CD4-positive, alpha-beta T cell (primary cell): ENCODE results near the gene IQSEC1. TPM values are rescaled to one million over a fixed set of nuclear protein-coding genes. Genes with fewer than 3 reads are reported as not detected.

Source experiments
- ATAC-seq: fragments of 200-7000 bp; cut with Tn5 transposase; one replicate; pipeline ENCODE4 v1.10.0; 2022; ENCODE audit warnings: mild to moderate bottlenecking; ENCODE audit not compliant: poor library complexity
- CTCF ChIA-PET: fragments of 350-600 bp; sonication (Branson Sonifier 250); formaldehyde crosslinking; loops from one replicate; lab custom pipeline; 2021; ENCODE audit warnings: antibody characterized with exemption, inconsistent platforms; lab: Charles Lee
- POLR2A ChIA-PET: fragments of 350-600 bp; sonication (Branson Sonifier 250); formaldehyde crosslinking; loops from one replicate; lab custom pipeline; 2021; ENCODE audit warnings: antibody characterized with exemption, inconsistent platforms; lab: Charles Lee
- DNase-seq, 14 experiments: peaks; one replicate each; pipeline ENCODE4 v3.0.0-alpha.2; 2013 to 2020; ENCODE audit warnings: mixed read lengths in 2 of 14
- H3K27ac ChIP-seq, 2 donors: one replicate each; pipeline versions ENCODE4 v1.5.1 to v1.7.0; 2013; ENCODE audit warnings: low read length in 2 of 2, low read depth in 1 of 2, mild to moderate bottlenecking in 1 of 2
- H3K27me3 ChIP-seq, 2 experiments: 1 replicate in 1 of 2; 2 replicates in 1 of 2; pipeline versions ENCODE4 v1.6.1 to v1.7.0; 2013; ENCODE audit warnings: low read length in 2 of 2, control low read depth in 1 of 2, mild to moderate bottlenecking in 1 of 2, moderate library complexity in 1 of 2; ENCODE audit not compliant: insufficient read depth in 2 of 2, control insufficient read depth in 1 of 2
- H3K36me3 ChIP-seq: one replicate; pipeline ENCODE4 v1.6.1; 2013; ENCODE audit warnings: low read length, control low read depth; ENCODE audit not compliant: insufficient read depth
- H3K4me1 ChIP-seq: one replicate; pipeline ENCODE4 v1.6.1; 2013; ENCODE audit warnings: low read length, control low read depth; ENCODE audit not compliant: insufficient read depth
- H3K4me3 ChIP-seq: one replicate; pipeline ENCODE4 v1.5.1; 2013; ENCODE audit warnings: mild to moderate bottlenecking, low read length, moderate library complexity
- H3K9me3 ChIP-seq, 2 experiments: 1 replicate in 1 of 2; 2 replicates in 1 of 2; pipeline versions ENCODE4 v1.6.1 to v1.7.0; 2013; ENCODE audit warnings: low read length in 2 of 2, mild to moderate bottlenecking in 2 of 2, control low read depth in 1 of 2, moderate library complexity in 1 of 2; ENCODE audit not compliant: control insufficient read depth in 1 of 2, insufficient read depth in 1 of 2
- H3K27ac Mint-ChIP-seq: one replicate; pipeline ENCODE4 v1.8.0; 2020; ENCODE audit warnings: mixed read lengths
- H3K27me3 Mint-ChIP-seq: one replicate; pipeline ENCODE4 v1.8.0; 2021; ENCODE audit warnings: mixed read lengths
- H3K36me3 Mint-ChIP-seq: one replicate; pipeline ENCODE4 v1.8.0; 2021; ENCODE audit warnings: low read depth, mixed read lengths
- H3K4me1 Mint-ChIP-seq: one replicate; pipeline ENCODE4 v1.8.0; 2021; ENCODE audit warnings: low read depth, mixed read lengths
- H3K4me3 Mint-ChIP-seq: one replicate; pipeline ENCODE4 v1.8.0; 2020; ENCODE audit warnings: mild to moderate bottlenecking, mixed read lengths
- H3K9me3 Mint-ChIP-seq: one replicate; pipeline ENCODE4 v1.8.0; 2020; ENCODE audit warnings: mixed read lengths
- intact Hi-C, 2 experiments: fragments of 100-400 bp; cut with DNase I in 1 of 2; cut with micrococcal nuclease in 1 of 2; formaldehyde crosslinking; loops; one replicate each; pipeline versions ENCODE4 v1.15.1 to v1.9.0; 2023 to 2025; cut with DNase I, micrococcal nuclease
- total RNA-seq, 174 experiments: library from RNA in 2 of 174; stranded (reverse) in 2 of 174; gene quantifications; one replicate each; pipeline ENCODE4 v1.2.3 and lab custom pipeline; 2021 to 2026
- TF ChIP-seq, protein P1 (sequence below): fragments of 200-600 bp; IDR thresholded peaks from one replicate; pipeline ENCODE4 v1.8.0; 2022; ENCODE audit warnings: antibody characterized with exemption, mild to moderate bottlenecking

The IQSEC1 gene
- total RNA-seq, 2 experiments from 2014 or later: 102 to 108 TPM

DNA sequence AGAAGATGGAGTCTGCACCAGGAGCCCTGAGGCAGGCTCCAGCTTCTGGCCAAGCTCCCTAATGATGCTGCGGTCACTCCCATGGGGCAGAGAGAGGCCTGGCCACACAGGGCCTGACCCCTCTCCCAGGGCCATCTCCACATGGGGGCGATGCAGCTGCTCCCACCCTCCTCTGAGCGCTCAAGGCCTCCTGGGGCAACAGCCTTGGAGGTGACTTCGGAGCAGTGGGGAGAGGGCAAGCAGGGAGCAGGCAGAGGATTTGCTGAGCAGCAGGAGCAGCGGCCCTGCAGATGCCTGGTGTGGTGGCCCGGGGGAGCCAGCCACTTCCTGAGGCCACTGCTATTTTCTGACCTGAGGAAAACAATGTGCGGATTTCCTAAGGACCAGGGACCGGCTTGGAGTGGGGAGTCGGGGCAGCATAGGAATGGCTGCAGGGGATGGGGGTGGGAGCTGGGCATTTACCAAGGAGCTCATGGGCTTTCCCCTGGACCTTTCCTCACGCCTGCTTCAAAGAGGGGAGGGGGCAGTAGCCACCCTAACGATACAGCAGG lies 150.3 kb downstream of the IQSEC1 start:
- intact Hi-C loops: no loop called here
- H3K4me1 Mint-ChIP-seq: peaks cover 5% of the 10 kb centered on the region
- ATAC-seq (no peak), DNase-seq (no peak)
- ChIA-PET POLR2A (no interaction called here), CTCF (no interaction called here)
- no peak overlapping the region for H3K27ac Mint-ChIP-seq
- H3K4me3 Mint-ChIP-seq: no peak overlapping the region
- Histone ChIP-seq H3K4me3 (no peak overlapping the region), H3K27ac (no peak overlapping the region), H3K36me3 (peaks cover 96% of the 10 kb centered on the region), H3K4me1 (peaks cover 20% of the 10 kb centered on the region), H3K9me3 (no peaks in the 10 kb centered on the region), H3K27me3 (no peaks in the 10 kb centered on the region)
- TF ChIP-seq, protein P1, sequence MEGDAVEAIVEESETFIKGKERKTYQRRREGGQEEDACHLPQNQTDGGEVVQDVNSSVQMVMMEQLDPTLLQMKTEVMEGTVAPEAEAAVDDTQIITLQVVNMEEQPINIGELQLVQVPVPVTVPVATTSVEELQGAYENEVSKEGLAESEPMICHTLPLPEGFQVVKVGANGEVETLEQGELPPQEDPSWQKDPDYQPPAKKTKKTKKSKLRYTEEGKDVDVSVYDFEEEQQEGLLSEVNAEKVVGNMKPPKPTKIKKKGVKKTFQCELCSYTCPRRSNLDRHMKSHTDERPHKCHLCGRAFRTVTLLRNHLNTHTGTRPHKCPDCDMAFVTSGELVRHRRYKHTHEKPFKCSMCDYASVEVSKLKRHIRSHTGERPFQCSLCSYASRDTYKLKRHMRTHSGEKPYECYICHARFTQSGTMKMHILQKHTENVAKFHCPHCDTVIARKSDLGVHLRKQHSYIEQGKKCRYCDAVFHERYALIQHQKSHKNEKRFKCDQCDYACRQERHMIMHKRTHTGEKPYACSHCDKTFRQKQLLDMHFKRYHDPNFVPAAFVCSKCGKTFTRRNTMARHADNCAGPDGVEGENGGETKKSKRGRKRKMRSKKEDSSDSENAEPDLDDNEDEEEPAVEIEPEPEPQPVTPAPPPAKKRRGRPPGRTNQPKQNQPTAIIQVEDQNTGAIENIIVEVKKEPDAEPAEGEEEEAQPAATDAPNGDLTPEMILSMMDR: no peak
- no peaks in the 10 kb centered on the region for H3K27me3 Mint-ChIP-seq
- H3K36me3 Mint-ChIP-seq: peaks cover 73% of the 10 kb centered on the region
- no peaks in the 10 kb centered on the region for H3K9me3 Mint-ChIP-seq

- Mint-ChIP-seq H3K4me3 (no peak overlapping the region), H3K27me3 (no peaks in the 10 kb centered on the region), H3K27ac (peak overlapping the region; percentile 51), H3K36me3 (peaks cover 77% of the 10 kb centered on the region), H3K9me3 (no peaks in the 10 kb centered on the region), H3K4me1 (peaks cover 12% of the 10 kb centered on the region)
- Histone ChIP-seq H3K4me3 (no peak overlapping the region), H3K27me3 (no peaks in the 10 kb centered on the region), H3K4me1 (peaks cover 26% of the 10 kb centered on the region), H3K9me3 (no peaks in the 10 kb centered on the region), H3K27ac (no peak overlapping the region), H3K36me3 (peaks cover 97% of the 10 kb centered on the region)
- ChIA-PET POLR2A (no interaction called here), CTCF (no interaction called here)
- intact Hi-C loops: no loop called here
- no peak for ATAC-seq
- no peak for DNase-seq
- TF ChIP-seq, protein P1: no peak
Observed at GRCh38 chr3:12922306-12922705, 150.9 kb downstream of the IQSEC1 start.

GRCh38 chr3:12921736-12922135 lies 151.5 kb downstream of the IQSEC1 start:
- Histone ChIP-seq H3K27me3 (no peaks in the 10 kb centered on the region), H3K4me3 (no peak overlapping the region), H3K36me3 (peaks cover 97% of the 10 kb centered on the region), H3K27ac (no peak overlapping the region), H3K9me3 (no peaks in the 10 kb centered on the region), H3K4me1 (peaks cover 32% of the 10 kb centered on the region)
- no peaks in the 10 kb centered on the region for H3K9me3 Mint-ChIP-seq
- ChIA-PET POLR2A (no interaction called here), CTCF (no interaction called here)
- TF ChIP-seq, protein P1: no peak
- H3K27ac Mint-ChIP-seq: peak overlapping the region; percentile 51
- DNase-seq (no peak), ATAC-seq (no peak)
- H3K36me3 Mint-ChIP-seq: peaks cover 77% of the 10 kb centered on the region
- H3K4me1 Mint-ChIP-seq: peaks cover 17% of the 10 kb centered on the region
- intact Hi-C loops: no loop called here
- H3K27me3 Mint-ChIP-seq: no peaks in the 10 kb centered on the region
- H3K4me3 Mint-ChIP-seq: no peak overlapping the region
